ENCODE data around the gene E2F8. TPM values are rescaled to one million over a fixed set of nuclear protein-coding genes. Genes with fewer than 3 reads are reported as not detected.
"Not testable (repeated sequence)": the region's sequence is repeated elsewhere in the genome, so short reads cannot be mapped to it uniquely, and the experiment has no call there.

E2F8 gene, protein sequence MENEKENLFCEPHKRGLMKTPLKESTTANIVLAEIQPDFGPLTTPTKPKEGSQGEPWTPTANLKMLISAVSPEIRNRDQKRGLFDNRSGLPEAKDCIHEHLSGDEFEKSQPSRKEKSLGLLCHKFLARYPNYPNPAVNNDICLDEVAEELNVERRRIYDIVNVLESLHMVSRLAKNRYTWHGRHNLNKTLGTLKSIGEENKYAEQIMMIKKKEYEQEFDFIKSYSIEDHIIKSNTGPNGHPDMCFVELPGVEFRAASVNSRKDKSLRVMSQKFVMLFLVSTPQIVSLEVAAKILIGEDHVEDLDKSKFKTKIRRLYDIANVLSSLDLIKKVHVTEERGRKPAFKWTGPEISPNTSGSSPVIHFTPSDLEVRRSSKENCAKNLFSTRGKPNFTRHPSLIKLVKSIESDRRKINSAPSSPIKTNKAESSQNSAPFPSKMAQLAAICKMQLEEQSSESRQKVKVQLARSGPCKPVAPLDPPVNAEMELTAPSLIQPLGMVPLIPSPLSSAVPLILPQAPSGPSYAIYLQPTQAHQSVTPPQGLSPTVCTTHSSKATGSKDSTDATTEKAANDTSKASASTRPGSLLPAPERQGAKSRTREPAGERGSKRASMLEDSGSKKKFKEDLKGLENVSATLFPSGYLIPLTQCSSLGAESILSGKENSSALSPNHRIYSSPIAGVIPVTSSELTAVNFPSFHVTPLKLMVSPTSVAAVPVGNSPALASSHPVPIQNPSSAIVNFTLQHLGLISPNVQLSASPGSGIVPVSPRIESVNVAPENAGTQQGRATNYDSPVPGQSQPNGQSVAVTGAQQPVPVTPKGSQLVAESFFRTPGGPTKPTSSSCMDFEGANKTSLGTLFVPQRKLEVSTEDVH
- 4.7 and 5.0 TPM in 2 replicates for total RNA-seq (2014; rRNA removed; shearing (Covaris generic))

GRCh38 chr11:19240420-19241259 lies at the start of gene E2F8:
E2F8 (minus strand) TSS chr11:19240945; CDS start chr11:19240121, 824 bp downstream.
- DNase-seq (ENCODE audit: low read depth) = peak; percentile 93

GRCh38 chr11:19290356-19290755 lies 49.6 kb upstream of the E2F8 start:
- DNase-seq (ENCODE audit: low read depth) = no peak

DNA sequence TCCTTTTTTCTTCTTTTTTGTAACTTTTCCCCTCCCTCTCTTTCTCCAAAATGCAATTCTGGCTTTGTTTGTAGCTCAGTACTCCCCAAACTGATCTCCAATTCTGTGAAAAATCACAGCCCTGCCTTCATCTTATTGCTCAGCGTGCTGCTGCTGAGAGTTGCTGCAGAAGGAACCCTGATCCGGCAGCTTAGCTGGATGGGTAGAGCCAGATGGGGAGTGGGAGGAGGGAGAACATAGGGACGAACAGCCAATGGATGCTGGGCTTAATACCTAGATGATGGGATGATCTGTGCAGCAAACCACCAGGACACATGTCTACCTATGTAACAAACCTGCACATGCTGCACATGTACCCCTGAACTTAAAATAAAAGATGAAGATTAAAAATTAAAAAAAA lies 47.5 kb upstream of the E2F8 start:
- DNase-seq (ENCODE audit: low read depth) = no peak

GRCh38 chr11:19286411-19286810 lies 45.7 kb upstream of the E2F8 start:
- DNase-seq (ENCODE audit: low read depth) = no peak

DNA sequence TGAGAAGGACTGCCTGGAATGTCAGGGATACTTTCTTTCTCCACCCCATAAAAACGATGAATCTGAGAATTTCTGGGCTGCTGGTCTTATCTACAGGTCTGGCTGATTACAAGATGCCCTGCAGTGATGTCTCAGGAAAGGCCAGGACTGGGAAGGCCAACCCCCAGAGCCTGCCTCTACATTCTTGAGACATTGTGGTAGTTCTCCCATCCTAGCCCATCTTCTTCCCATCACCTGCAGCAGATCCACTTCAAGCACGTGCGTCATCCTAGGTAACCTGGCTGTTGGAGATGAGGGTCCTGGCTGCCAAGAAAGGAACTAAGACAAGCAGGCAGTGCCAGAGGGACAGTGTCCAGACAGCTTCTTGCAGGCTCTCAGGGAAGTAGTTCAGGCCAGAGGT lies 44.1 kb upstream of the E2F8 start:
- DNase-seq (ENCODE audit: low read depth) = no peak

DNA sequence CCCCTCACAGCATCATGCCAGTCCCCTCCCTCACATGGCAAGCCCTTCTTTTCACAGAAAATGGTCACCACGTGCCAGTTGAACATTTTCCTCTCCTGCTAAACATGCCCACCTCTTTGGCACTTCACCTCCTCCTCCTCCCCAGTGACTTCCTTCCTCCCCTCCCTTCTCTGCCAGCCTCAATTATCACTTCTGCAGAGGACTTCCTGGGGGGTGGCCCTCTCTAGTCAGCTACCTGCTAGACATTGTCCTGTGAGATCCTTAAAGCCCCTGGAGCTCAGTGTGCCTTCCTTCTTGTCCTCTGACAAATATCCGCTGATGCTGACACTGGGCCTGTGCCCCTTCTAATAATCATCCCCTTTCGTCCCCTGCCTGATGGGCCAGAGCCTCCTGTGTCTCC lies 43.2 kb upstream of the E2F8 start:
- no peak for DNase-seq (ENCODE audit: low read depth)

- no peak for DNase-seq (ENCODE audit: low read depth)
These were observed 40.8 kb upstream of the E2F8 start for GRCh38 chr11:19281555-19281954.

DNA sequence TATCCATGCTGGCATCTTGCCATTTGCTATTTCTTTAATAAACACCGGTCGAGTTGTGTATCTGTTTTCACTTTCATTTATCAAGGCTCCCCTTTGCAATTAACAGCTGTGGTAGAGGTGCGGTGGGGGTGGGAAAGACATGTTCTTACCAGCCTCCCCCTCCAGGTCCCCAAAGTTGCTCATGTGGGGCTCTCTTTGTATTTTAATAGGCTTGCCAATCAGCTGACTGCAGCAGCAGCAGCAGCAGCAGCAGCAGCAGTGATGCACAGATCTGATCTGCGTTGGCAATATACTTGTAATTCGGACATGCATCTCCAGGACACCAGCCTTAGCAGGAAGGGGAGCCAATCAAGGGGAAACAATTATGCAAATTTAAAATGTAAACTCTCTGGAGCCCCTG lies 40.3 kb upstream of the E2F8 start:
- DNase-seq (ENCODE audit: low read depth) = no peak

- DNase-seq (ENCODE audit: low read depth) = no peak
These were observed 38.7 kb upstream of the E2F8 start for GRCh38 chr11:19279451-19279850.

- peak; percentile 46 for DNase-seq (ENCODE audit: low read depth)
These were observed 36.4 kb upstream of the E2F8 start for GRCh38 chr11:19276859-19277808.

DNA sequence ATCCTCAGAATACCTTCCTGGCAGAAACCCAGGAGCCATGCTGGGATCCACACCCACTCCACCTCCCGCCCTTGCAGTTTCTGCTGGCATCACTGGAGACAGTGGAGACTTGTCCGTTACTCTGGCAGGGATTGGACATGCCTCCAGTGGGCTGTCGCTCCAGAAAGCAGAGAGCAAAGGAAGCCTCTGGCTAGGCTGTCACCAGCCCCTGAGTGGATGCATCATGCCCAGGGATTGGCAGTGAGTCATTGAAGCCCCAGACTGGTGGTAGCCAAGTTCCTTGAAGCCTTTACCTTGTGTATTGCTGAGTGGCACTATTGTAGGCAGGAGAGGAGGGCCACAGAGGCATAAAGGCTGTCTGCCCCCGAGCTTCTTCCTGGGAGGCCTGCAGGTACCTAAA lies 34.8 kb upstream of the E2F8 start:
- DNase-seq (ENCODE audit: low read depth) = peak; percentile 49

GRCh38 chr11:19273219-19273618 lies 32.5 kb upstream of the E2F8 start:
- DNase-seq (ENCODE audit: low read depth) = peak; percentile 33

GRCh38 chr11:19268909-19269308 lies 28.2 kb upstream of the E2F8 start:
- DNase-seq (ENCODE audit: low read depth) = no peak

DNA sequence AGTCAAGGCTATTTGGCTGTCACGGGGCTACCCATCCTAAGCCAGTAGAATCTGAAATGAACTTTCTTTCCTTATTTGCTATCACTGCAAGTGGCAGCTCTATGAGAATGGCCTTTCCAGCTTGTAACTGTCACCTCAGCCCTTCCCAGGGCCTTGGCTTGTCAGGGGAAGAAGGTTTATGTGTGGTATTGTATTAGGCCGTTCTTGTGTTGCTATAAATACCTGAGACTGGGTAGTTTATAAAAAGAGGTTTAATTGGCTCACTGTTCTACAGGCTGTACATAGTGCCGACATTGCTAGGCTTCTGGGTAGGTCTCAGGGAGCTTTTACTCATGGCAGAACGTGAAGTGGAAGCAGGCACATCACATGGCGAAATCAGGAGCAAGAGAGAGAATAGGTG lies 26.8 kb upstream of the E2F8 start:
- no peak for DNase-seq (ENCODE audit: low read depth)

DNA sequence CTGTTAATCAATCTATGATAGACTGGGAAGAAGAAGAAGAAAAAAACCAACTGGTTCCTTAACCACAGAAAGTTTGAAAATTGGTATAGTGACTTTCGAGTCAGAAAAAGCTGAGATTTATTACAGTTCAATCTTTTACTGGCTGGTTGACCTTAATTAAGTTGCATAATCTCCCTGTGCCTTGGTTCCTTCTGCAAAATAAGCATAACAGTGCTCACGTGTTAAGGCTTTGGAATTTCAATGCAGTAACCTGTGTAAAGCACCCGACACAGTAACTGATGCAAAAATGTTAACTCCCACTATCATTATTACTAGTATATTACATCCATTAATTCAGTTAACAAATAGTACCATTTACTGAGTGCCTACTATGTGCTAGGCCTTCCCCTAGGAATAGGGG lies 22.6 kb upstream of the E2F8 start:
- DNase-seq (ENCODE audit: low read depth) = no peak

- peak; percentile 43 for DNase-seq (ENCODE audit: low read depth)
These were observed 19.0 kb upstream of the E2F8 start for GRCh38 chr11:19259487-19260345.

- peak; percentile 35 for DNase-seq (ENCODE audit: low read depth)
These were observed 18.0 kb upstream of the E2F8 start for GRCh38 chr11:19258641-19259230.

- not testable (repeated sequence) for DNase-seq (ENCODE audit: low read depth)
These were observed 13.7 kb upstream of the E2F8 start for GRCh38 chr11:19254441-19254840.

- DNase-seq (ENCODE audit: low read depth) = no peak
These were observed 13.1 kb upstream of the E2F8 start for GRCh38 chr11:19253817-19254216.

Data from RPMI7951 (cell line).